GM10266 (cell line): ENCODE results near the gene ARHGAP6.

Source experiments
- DNase-seq: peaks from one replicate; pipeline ENCODE4 v3.0.0; 2012; ENCODE audit errors: extremely low spot score
- TF ChIP-seq, protein P1 (sequence below): IDR thresholded peaks from 2 replicates; pipeline ENCODE4 v1.5.1; 2012; ENCODE audit warnings: mild to moderate bottlenecking, low read depth; ENCODE audit not compliant: control insufficient read depth, insufficient read depth; ENCODE audit errors: missing control alignments

ARHGAP6 gene

DNA sequence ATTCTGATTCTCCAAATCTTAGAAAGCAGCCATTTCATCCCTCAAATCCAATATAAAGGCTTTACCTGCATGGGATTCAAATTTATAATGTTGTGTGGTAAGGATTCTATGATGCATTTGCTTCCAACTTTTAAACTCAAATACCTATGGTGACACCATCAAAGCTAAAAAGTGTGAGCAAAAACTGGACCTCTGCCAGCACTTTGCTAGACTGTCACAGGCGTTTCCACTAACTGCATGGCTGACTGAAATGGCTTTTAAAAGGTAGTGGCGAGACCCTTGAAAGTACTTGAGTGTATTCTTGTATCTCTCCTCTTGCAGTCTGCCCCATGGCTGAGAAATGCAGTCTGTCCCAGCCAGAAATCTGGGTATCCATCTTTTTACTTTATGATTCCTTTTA is 203.1 kb downstream of the ARHGAP6 start:
- DNase-seq = no peak
- TF ChIP-seq, protein P1, sequence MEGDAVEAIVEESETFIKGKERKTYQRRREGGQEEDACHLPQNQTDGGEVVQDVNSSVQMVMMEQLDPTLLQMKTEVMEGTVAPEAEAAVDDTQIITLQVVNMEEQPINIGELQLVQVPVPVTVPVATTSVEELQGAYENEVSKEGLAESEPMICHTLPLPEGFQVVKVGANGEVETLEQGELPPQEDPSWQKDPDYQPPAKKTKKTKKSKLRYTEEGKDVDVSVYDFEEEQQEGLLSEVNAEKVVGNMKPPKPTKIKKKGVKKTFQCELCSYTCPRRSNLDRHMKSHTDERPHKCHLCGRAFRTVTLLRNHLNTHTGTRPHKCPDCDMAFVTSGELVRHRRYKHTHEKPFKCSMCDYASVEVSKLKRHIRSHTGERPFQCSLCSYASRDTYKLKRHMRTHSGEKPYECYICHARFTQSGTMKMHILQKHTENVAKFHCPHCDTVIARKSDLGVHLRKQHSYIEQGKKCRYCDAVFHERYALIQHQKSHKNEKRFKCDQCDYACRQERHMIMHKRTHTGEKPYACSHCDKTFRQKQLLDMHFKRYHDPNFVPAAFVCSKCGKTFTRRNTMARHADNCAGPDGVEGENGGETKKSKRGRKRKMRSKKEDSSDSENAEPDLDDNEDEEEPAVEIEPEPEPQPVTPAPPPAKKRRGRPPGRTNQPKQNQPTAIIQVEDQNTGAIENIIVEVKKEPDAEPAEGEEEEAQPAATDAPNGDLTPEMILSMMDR = no peak

DNA sequence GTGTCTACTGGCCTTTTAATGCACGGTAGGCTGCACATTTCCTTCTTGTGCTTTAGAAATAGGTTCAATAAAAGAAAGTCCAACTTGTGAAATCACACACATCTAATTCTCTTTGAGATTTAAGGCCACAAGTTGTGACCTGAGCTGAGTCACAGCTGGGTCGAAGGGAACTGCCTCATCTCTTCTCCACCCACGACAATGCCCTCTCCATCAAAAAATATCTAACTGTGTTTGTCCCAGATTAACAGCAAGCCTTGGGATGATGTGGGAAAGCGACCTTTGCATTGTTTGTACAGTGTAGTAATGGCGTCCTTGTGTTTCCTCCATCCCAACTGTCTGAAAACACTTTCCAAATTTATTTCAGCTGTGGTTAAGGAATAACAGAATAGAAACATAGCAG is 203.6 kb downstream of the ARHGAP6 start:
- no peak for DNase-seq
- TF ChIP-seq, protein P1 = no peak

DNA sequence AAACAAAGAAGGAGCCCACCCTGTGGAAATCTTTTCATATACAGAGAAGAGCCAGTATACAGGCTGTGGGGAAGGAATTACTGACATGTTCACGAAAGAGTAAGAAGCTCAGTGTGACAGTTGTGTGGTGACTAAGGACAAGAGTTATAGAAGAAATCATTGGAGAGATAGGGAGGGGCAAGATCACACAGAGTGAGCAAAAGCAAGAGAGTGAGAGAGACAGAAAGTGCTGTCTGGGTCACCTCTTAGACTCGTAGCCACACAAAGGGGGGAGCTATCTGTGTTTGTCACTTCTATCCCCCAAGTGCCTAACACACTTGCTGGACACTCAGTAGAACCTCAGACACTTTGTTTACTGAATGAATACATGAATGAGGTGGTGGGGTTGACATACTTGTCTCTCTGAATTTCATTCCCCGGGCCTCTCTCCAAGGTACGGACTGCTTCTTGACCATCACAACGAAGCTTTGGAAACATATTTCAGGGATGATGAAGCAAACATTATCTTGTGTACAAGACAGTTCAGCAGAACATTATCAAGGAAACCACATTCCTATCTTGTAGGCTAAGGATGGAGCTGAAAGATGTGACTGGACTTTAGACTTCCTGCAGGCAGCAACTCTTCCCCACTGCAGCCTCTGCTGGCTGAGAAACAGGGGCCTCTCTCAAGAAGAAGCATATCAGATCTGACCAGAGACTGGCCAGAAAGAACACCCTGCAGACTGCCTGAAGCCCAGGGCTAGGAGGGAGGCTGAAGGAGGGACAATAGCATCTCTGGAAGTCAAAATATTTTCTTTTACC is 204.3 kb downstream of the ARHGAP6 start:
- TF ChIP-seq, protein P1 = no peak
- no peak for DNase-seq

GRCh38 chrX:11460347-11460746 is 205.4 kb downstream of the ARHGAP6 start:
- no peak for DNase-seq

GRCh38 chrX:11458170-11458569 is 207.6 kb downstream of the ARHGAP6 start:
- TF ChIP-seq, protein P1 = no peak
- no peak for DNase-seq

More at GRCh38 chrX:11460347-11460746, 205.4 kb downstream of the ARHGAP6 start:
- TF ChIP-seq, protein P1 = no peak

DNA sequence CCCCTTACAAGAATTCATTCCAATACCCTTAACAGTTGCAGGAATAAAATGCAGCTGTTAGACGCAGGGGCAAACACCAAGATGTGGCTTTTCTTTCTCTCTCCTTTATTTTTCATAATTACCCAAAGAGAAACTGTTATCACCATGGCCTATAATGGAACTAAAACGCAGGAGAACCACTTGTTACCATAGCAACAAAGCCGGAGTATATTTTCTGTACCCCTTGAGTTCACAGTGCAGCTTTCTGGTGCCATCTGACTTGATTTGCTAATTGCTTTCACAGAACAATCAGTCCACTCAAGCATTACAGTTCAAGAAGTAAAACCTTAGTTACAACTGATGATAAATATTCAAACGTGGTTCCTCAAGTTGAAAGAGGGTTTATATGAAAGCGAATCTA is 214.6 kb downstream of the ARHGAP6 start:
- TF ChIP-seq, protein P1 = no peak
- no peak for DNase-seq

DNA sequence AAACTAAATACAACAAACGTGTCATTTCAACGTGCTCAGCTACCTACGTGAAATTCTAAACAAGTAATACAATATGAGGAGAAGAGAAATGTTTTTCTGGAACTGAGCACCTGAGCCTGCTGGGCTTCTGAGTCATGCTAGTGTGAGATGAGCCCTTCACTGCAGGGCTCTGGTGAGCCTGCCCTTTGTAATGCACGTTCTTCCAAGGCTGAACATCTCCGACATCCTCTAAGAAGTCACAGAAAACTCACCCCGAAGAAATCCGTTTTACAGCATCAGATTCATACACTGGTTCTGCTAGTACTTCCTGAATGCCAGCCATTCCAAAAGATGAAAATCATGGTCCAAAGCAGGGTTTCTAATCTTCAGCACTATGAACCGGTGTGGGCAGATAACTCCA is 215.4 kb downstream of the ARHGAP6 start:
- no peak for DNase-seq
- TF ChIP-seq, protein P1 = no peak
